NCI-H2107 treated with DMSO at 0.1 percent for 48 hours (cell line): ENCODE results near the gene NAALADL2.
"Not testable (repeated sequence)": the region's sequence is repeated elsewhere in the genome, so short reads cannot be mapped to it uniquely, and the experiment has no call there.

ENCODE experiments used
- DNase-seq: peaks from one replicate; lab custom pipeline; 2025; ENCODE audit not compliant: unreplicated experiment; lab: John Stamatoyannopoulos, UW

Gene NAALADL2

GRCh38 chr3:175127075-175127662, 268.0 kb downstream of the NAALADL2 start:
- no peak for DNase-seq

GRCh38 chr3:175129126-175129525, 270.0 kb downstream of the NAALADL2 start:
- DNase-seq = no peak

GRCh38 chr3:175129571-175129970, 270.4 kb downstream of the NAALADL2 start:
- DNase-seq = no peak

GRCh38 chr3:175131866-175132265, 272.7 kb downstream of the NAALADL2 start:
- DNase-seq = not testable (repeated sequence)

- DNase-seq = not testable (repeated sequence)
Measured at GRCh38 chr3:175132706-175133105, 273.6 kb downstream of the NAALADL2 start.

- no peak for DNase-seq
Measured at GRCh38 chr3:175144368-175144767, 285.2 kb downstream of the NAALADL2 start.

GRCh38 chr3:175146258-175146657, 287.1 kb downstream of the NAALADL2 start:
- no peak for DNase-seq

- peak; percentile 100 for DNase-seq
Measured at GRCh38 chr3:175149675-175150074, 290.5 kb downstream of the NAALADL2 start.

- peak; percentile 99 for DNase-seq
Measured at GRCh38 chr3:175150812-175151401, 291.8 kb downstream of the NAALADL2 start.

GRCh38 chr3:175153595-175153994, 294.5 kb downstream of the NAALADL2 start:
- DNase-seq = no peak

GRCh38 chr3:175155172-175155571, 296.0 kb downstream of the NAALADL2 start:
- DNase-seq = peak; percentile 69

GRCh38 chr3:175159202-175159601, 300.1 kb downstream of the NAALADL2 start:
- no peak for DNase-seq

- DNase-seq = no peak
Measured at GRCh38 chr3:175161291-175161690, 302.2 kb downstream of the NAALADL2 start.

GRCh38 chr3:175163686-175164085, 304.6 kb downstream of the NAALADL2 start:
- DNase-seq = peak; percentile 90

- not testable (repeated sequence) for DNase-seq
Measured at GRCh38 chr3:175173117-175173516, 314.0 kb downstream of the NAALADL2 start.

GRCh38 chr3:175176556-175176955, 317.4 kb downstream of the NAALADL2 start:
- no peak for DNase-seq

- DNase-seq = no peak
Measured at GRCh38 chr3:175179055-175179454, 319.9 kb downstream of the NAALADL2 start.

- no peak for DNase-seq
Measured at GRCh38 chr3:175184392-175184791, 325.3 kb downstream of the NAALADL2 start.

GRCh38 chr3:175185903-175186302, 326.8 kb downstream of the NAALADL2 start:
- DNase-seq = no peak

GRCh38 chr3:175186511-175186910, 327.4 kb downstream of the NAALADL2 start:
- DNase-seq = no peak

- peak; percentile 83 for DNase-seq
Measured at GRCh38 chr3:175187586-175187985, 328.5 kb downstream of the NAALADL2 start.

- DNase-seq = no peak
Measured at GRCh38 chr3:175192536-175192935, 333.4 kb downstream of the NAALADL2 start.
